Choroid plexus epithelial cell (primary cell): ENCODE results near the gene BBOX1.

Source experiments
- DNase-seq: peaks from one replicate; pipeline ENCODE4 v3.0.0-alpha.2; 2010; ENCODE audit warnings: low read depth
- H3K4me3 ChIP-seq: 2 replicates; pipeline ENCODE4 v1.5.1; 2011; ENCODE audit warnings: low read depth, mild to moderate bottlenecking, control low read depth, low read length, moderate library complexity
- CTCF ChIP-seq: conservative IDR thresholded peaks from 2 replicates; pipeline ENCODE4 v1.5.1; 2011; ENCODE audit warnings: low read depth, mild to moderate bottlenecking, control low read depth, inconsistent platforms, low read length, moderate library complexity

BBOX1 gene

GRCh38 chr11:27107548-27107947, 66.9 kb downstream of the BBOX1 start:
- H3K4me3 ChIP-seq = no peak overlapping the region
- no peak for TF ChIP-seq CTCF
- DNase-seq = no peak

- DNase-seq = no peak
- no peak for TF ChIP-seq CTCF
These were observed 68.2 kb downstream of the BBOX1 start for GRCh38 chr11:27108809-27109208.

GRCh38 chr11:27111896-27112295, 71.3 kb downstream of the BBOX1 start:
- H3K4me3 ChIP-seq = no peak overlapping the region
- TF ChIP-seq CTCF = no peak
- no peak for DNase-seq

More at GRCh38 chr11:27108809-27109208, 68.2 kb downstream of the BBOX1 start:
- no peak overlapping the region for H3K4me3 ChIP-seq

- H3K4me3 ChIP-seq = no peak overlapping the region
- TF ChIP-seq CTCF = no peak
- no peak for DNase-seq
These were observed 72.3 kb downstream of the BBOX1 start for GRCh38 chr11:27112946-27113345.

GRCh38 chr11:27115051-27115650, 74.5 kb downstream of the BBOX1 start:
- no peak for DNase-seq
- no peak for TF ChIP-seq CTCF
- no peak overlapping the region for H3K4me3 ChIP-seq

- H3K4me3 ChIP-seq = no peak overlapping the region
- DNase-seq = peak; percentile 93
- TF ChIP-seq CTCF = no peak
These were observed 76.1 kb downstream of the BBOX1 start for GRCh38 chr11:27116684-27117083.

GRCh38 chr11:27118371-27118770, 77.8 kb downstream of the BBOX1 start:
- TF ChIP-seq CTCF = no peak
- DNase-seq = peak; percentile 58
- H3K4me3 ChIP-seq = no peak overlapping the region
